GM12872 (cell line): ENCODE measurements around the gene FSTL1.

ENCODE experiments used
- CTCF ChIP-seq: IDR thresholded peaks from 3 replicates; pipeline ENCODE4 v1.5.1; 2011; ENCODE audit warnings: low read depth, mild to moderate bottlenecking, low read length, moderate library complexity; ENCODE audit not compliant: insufficient read depth

FSTL1 gene

GRCh38 chr3:120420928-120421551 lies 29.8 kb downstream of the FSTL1 start:
- no peak for TF ChIP-seq CTCF

- TF ChIP-seq CTCF, result no peak
Measured at GRCh38 chr3:120420360-120420759, 30.4 kb downstream of the FSTL1 start.

DNA sequence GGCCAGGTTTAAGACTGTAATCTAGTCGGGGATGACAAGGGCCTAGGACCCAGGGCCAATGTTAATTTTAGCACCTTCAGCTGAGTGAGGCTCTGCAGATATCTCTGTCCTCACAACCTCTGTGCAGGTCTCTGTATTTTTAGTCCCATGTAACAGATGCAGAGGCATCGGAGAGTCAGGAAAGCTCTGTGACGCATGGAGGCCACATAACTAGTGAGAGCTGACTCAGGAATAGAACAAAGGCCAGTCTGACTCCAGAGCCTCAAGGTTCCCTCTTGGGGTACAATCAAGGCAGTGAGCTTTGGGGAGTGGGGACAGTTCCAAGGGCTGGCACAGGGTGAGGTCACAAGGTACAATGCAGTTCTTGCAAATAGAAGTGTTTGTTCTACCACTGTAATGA lies 31.0 kb downstream of the FSTL1 start:
- TF ChIP-seq CTCF, result no peak

- peak; percentile 74 for TF ChIP-seq CTCF
Measured at GRCh38 chr3:120418866-120419490, 31.8 kb downstream of the FSTL1 start.

DNA sequence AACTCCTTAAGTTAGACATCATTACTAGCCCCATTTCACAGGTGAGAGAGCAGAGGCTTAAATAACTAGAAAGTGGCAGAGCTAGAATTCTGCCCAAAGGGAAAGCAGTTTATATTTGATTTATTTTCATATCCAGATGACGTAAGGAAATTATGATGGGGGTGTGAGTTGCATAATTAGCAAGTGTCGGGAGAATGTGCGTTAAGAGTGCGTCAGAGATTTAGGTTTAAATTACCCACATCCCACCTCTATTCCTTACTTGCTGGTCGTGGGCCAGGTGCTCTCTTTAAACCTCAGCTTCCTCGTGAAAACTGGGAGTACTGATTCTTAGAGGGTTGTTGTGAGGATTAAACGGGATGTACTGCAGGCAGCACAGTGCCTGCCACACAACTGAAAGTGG lies 32.3 kb downstream of the FSTL1 start:
- TF ChIP-seq CTCF, result no peak

DNA sequence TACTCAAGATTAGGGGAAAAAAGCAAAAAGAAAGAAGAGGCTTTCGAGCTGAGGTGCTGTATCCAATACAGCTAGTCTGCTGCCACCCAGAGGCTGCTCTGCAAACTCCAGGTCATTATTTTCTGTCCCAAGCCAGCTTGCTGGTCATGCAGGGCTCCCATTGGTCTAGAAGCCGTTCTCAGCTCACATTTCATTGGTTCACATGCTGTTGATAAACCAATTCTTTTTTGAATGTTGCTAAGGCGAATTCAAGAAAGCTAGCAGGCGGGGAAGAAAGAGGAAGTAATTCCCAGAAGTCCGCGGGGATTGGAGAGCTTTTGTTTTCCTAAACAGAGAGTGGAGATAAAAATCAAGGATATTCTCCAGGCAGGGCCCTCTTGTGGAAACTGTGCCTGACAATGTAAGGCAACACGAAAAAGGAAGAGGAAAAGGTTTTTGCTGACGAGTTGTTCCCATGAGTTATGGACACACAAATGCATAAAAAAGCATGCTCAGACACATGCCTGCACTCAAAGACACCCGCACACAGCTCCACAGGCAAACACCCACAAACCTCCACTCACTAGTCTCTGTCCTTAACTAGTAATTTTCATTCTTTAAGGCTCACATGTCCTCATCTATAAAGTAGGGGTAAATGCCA lies 33.4 kb downstream of the FSTL1 start:
- peak; percentile 86 for TF ChIP-seq CTCF

- TF ChIP-seq CTCF, result no peak
Measured at GRCh38 chr3:120416868-120417267, 33.9 kb downstream of the FSTL1 start.
